Sigmoid colon (tissue), 7 donors: ENCODE measurements around the gene RASA1. TPM values are rescaled to one million over a fixed set of nuclear protein-coding genes. Genes with fewer than 3 reads are reported as not detected.

Source experiments
- DNase-seq: peaks from one replicate; pipeline ENCODE4 v3.0.0-alpha.2; 2019
- H3K27ac ChIP-seq, 4 donors: fragments of 200-600 bp; sonication (generic); one replicate each; pipeline ENCODE4 v1.5.1; 2016 to 2019; ENCODE audit warnings: mild to moderate bottlenecking in 1 of 4
- H3K27me3 ChIP-seq, 3 donors: fragments of 200-600 bp; sonication (generic); one replicate each; pipeline ENCODE4 v1.5.1; 2019; ENCODE audit warnings: mild to moderate bottlenecking in 1 of 3
- H3K36me3 ChIP-seq, 4 donors: fragments of 200-600 bp; sonication (generic); one replicate each; pipeline ENCODE4 v1.5.1; 2016 to 2019
- H3K4me1 ChIP-seq, 4 donors: fragments of 200-600 bp; sonication (generic); one replicate each; pipeline ENCODE4 v1.5.1; 2017 to 2019
- H3K4me3 ChIP-seq, 4 donors: fragments of 200-600 bp; sonication (generic); one replicate each; pipeline ENCODE4 v1.5.1; 2017 to 2019; ENCODE audit warnings: mild to moderate bottlenecking in 2 of 4, moderate library complexity in 1 of 4
- H3K9me3 ChIP-seq, 4 donors: fragments of 200-600 bp in 3 of 4; sonication (generic) in 3 of 4; one replicate each; pipeline versions ENCODE4 v1.5.1 to v1.6.1; 2013 to 2019
- CTCF ChIP-seq, 4 experiments: fragments of 450-650 bp in 3 of 4; fragments of 200-600 bp in 1 of 4; IDR thresholded peaks; one replicate each; pipeline ENCODE4 v1.5.1; 2016 to 2019; ENCODE audit warnings: antibody characterized with exemption in 4 of 4, mild to moderate bottlenecking in 3 of 4, moderate library complexity in 2 of 4
- EP300 ChIP-seq, 4 donors: sonication (generic); formaldehyde crosslinking; IDR thresholded peaks; one replicate each; pipeline ENCODE4 v1.6.1; 2017; ENCODE audit warnings: antibody characterized with exemption in 4 of 4
- POLR2A ChIP-seq, 2 donors: fragments of 450-650 bp; IDR thresholded peaks; one replicate each; pipeline ENCODE4 v1.6.1; 2016; ENCODE audit warnings: antibody characterized with exemption in 2 of 2, mild to moderate bottlenecking in 2 of 2, moderate library complexity in 2 of 2
- POLR2AphosphoS5 ChIP-seq, 4 donors: sonication (generic); formaldehyde crosslinking; IDR thresholded peaks; one replicate each; pipeline ENCODE4 v1.6.1; 2017; ENCODE audit warnings: antibody characterized with exemption in 4 of 4
- WGBS, 2 donors: extraction: QIAGEN DNeasy Blood & Tissue Kit; methylation state at CpG; one replicate each; pipeline ENCODE4 v1.1.7; 2013; 5-methylcytosine and 5-hydroxymethylcytosine counted together
- intact Hi-C: fragments of 100-400 bp; cut with DNase I; formaldehyde crosslinking; loops from one replicate; pipeline ENCODE4 v1.15.1; 2023
- polyA plus RNA-seq, 3 donors: library from polyadenylated mRNA; stranded (reverse); fragments of 200-250 nt; gene quantifications; one replicate each; pipeline ENCODE4 v1.2.3, GENCODE V29; 2013
- total RNA-seq, 4 donors: library from RNA; depleted of rRNA; stranded (reverse); fragments of >200 nt; gene quantifications; one replicate each; pipeline ENCODE4 v1.1.0, GENCODE V29; 2016
- donor health status: healthy with polysubstance abuse.
- donor health status: Bipolar disorder and iron deficiency.
- donor health status: healthy.

RASA1 gene
- total and polyA plus RNA-seq, 7 donors, result 9.0 to 30.0 (median 22.7) TPM

GRCh38 chr5:87327998-87328397 is 60.3 kb downstream of the RASA1 start:
- H3K4me1 ChIP-seq, result peaks cover 0 to 13% (median 6%) of the 10 kb centered on the region in 4 donors
- H3K36me3 ChIP-seq, result peaks cover 0 to 1% (median 0%) of the 10 kb centered on the region in 4 donors
- DNase-seq, result no peak
- TF ChIP-seq POLR2AphosphoS5 (IDR thresholded peaks at IDR 0.05) (no peak), POLR2A (IDR thresholded peaks at IDR 0.05) (no peak), CTCF (IDR thresholded peaks at IDR 0.05) (no peak), EP300 (IDR thresholded peaks at IDR 0.05) (no peak)
- intact Hi-C loops, result no loop called here
- no peak overlapping the region for H3K27ac ChIP-seq
- no peak overlapping the region for H3K4me3 ChIP-seq
- no peaks in the 10 kb centered on the region for H3K27me3 ChIP-seq
- no peaks in the 10 kb centered on the region for H3K9me3 ChIP-seq
- WGBS, 2 donors, result 59 to 72% methylated on average over 2 of the region's 2 CpGs

DNA sequence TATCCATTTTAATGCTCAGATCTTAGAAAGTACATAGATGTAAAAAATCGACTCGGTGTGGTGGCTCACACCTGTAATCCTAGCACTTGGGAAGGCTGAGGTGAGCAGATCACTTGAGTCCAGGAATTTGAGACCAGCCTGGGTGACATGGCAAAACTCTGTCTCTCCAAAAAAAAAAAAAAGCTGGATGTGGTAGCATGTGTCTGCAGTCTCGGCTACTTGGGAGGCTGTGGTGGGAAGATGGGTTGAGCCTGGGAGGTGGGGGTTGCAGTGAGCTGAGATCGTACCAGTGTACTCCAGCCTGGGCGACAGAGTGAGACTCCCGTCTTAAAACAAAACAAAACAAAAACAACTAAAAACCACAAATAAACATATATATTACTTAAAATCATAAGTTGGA is 61.4 kb downstream of the RASA1 start:
- Histone ChIP-seq H3K4me3 (no peak overlapping the region), H3K27ac (no peak overlapping the region), H3K27me3 (no peaks in the 10 kb centered on the region), H3K9me3 (no peaks in the 10 kb centered on the region), H3K36me3 (peaks cover 0 to 13% (median 0%) of the 10 kb centered on the region in 4 donors), H3K4me1 (peaks cover 0 to 11% (median 5%) of the 10 kb centered on the region in 4 donors)
- no peak for DNase-seq
- 95% methylated on average over 6 of the region's 6 CpGs for WGBS, 2 donors
- no peak for TF ChIP-seq POLR2AphosphoS5 (IDR thresholded peaks at IDR 0.05)
- intact Hi-C loops, result no loop called here

- H3K27ac ChIP-seq, result no peak overlapping the region
- DNase-seq, result no peak
- peaks cover 0 to 48% (median 12%) of the 10 kb centered on the region in 4 donors for H3K36me3 ChIP-seq
- intact Hi-C loops, result no loop called here
- no peak overlapping the region for H3K4me3 ChIP-seq
- no peaks in the 10 kb centered on the region for H3K27me3 ChIP-seq
- no peaks in the 10 kb centered on the region for H3K9me3 ChIP-seq
- peaks cover 0 to 3% (median 0%) of the 10 kb centered on the region in 4 donors for H3K4me1 ChIP-seq
- TF ChIP-seq CTCF (IDR thresholded peaks at IDR 0.05), result no peak
- TF ChIP-seq EP300 (IDR thresholded peaks at IDR 0.05), result no peak
- TF ChIP-seq POLR2AphosphoS5 (IDR thresholded peaks at IDR 0.05), result no peak
- no peak for TF ChIP-seq POLR2A (IDR thresholded peaks at IDR 0.05)
These were observed 72.3 kb downstream of the RASA1 start for GRCh38 chr5:87339986-87340385.

DNA sequence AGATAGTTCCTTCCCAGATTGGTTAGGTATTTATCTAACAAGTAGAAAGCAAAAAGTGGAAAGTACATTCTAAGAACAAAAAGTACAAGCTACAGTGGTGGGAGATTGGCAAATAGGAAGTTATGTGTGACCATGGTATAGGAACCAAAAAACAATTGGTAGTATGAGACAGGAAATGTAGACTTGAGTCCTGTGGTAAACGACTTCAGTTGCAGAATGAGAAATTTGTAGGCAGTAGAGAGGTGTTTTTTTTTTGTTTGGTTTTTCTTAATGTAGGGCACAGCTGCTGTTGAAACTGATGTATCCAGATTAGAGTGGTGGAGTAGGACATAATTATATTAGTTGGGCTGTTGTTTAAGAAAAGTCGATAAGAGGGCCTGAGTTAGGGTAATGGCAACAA is 73.0 kb downstream of the RASA1 start:
- H3K27ac ChIP-seq, result no peak overlapping the region
- peaks cover 0 to 49% (median 11%) of the 10 kb centered on the region in 4 donors for H3K36me3 ChIP-seq
- no peaks in the 10 kb centered on the region for H3K9me3 ChIP-seq
- H3K4me3 ChIP-seq, result no peak overlapping the region
- WGBS, 2 donors, result 39 to 69% methylated on average over 2 of the region's 2 CpGs
- H3K4me1 ChIP-seq, result peaks cover 0 to 3% (median 0%) of the 10 kb centered on the region in 4 donors
- DNase-seq, result no peak
- TF ChIP-seq POLR2AphosphoS5 (IDR thresholded peaks at IDR 0.05) (no peak), POLR2A (IDR thresholded peaks at IDR 0.05) (no peak), EP300 (IDR thresholded peaks at IDR 0.05) (peak in 1 of 4 donors; percentile 40), CTCF (IDR thresholded peaks at IDR 0.05) (no peak)
- H3K27me3 ChIP-seq, result no peaks in the 10 kb centered on the region
- intact Hi-C loops, result no loop called here

DNA sequence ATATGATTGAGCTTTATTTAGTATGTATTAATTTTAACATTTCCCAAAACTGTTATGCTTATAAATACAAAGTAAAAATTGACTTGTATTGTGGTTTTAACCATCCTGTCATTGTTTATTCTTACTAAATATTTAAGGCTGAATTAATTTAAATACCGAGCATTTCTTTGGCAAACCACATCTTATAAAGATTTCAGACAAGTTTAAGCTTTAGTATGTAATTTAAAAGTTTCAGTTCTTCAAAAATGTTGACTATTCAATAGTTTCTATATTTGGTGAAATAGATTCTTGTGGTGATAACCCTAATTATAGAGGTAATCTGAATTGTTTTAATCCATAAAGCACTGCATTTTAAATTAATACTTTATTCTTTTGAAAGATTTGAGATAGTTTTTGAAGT is 79.6 kb downstream of the RASA1 start:
- WGBS, 2 donors, result 67 to 80% methylated on average over 1 of the region's 1 CpG
- intact Hi-C loops, result no loop called here
- Histone ChIP-seq H3K4me1 (no peaks in the 10 kb centered on the region), H3K9me3 (no peaks in the 10 kb centered on the region), H3K27me3 (no peaks in the 10 kb centered on the region), H3K36me3 (peaks cover 0 to 24% (median 4%) of the 10 kb centered on the region in 4 donors), H3K4me3 (no peak overlapping the region), H3K27ac (no peak overlapping the region)
- no peak for DNase-seq
- TF ChIP-seq POLR2AphosphoS5 (IDR thresholded peaks at IDR 0.05), result no peak
- TF ChIP-seq CTCF (IDR thresholded peaks at IDR 0.05), result no peak
- TF ChIP-seq POLR2A (IDR thresholded peaks at IDR 0.05), result no peak
- no peak for TF ChIP-seq EP300 (IDR thresholded peaks at IDR 0.05)
